ENCODE data around the gene P4HB.

Gene P4HB

GRCh38 chr17:81831563-81831956 lies 28.8 kb downstream of the P4HB start:
- no peak for TF ChIP-seq CTCF (IDR thresholded peaks at IDR 0.05; ENCODE audit: low read depth, low read length)
- no peak for DNase-seq (ENCODE audit: extremely low read depth, low read depth)

- no peak for DNase-seq (ENCODE audit: extremely low read depth, low read depth)
- TF ChIP-seq CTCF (IDR thresholded peaks at IDR 0.05; ENCODE audit: low read depth, low read length), result no peak
These were observed 30.5 kb downstream of the P4HB start for GRCh38 chr17:81829858-81830257.

- DNase-seq (ENCODE audit: extremely low read depth, low read depth), result no peak
- TF ChIP-seq CTCF (IDR thresholded peaks at IDR 0.05; ENCODE audit: low read depth, low read length), result no peak
These were observed 31.7 kb downstream of the P4HB start for GRCh38 chr17:81828656-81829055.

GRCh38 chr17:81825841-81826466 lies 34.4 kb downstream of the P4HB start:
- no peak for TF ChIP-seq CTCF (IDR thresholded peaks at IDR 0.05; ENCODE audit: low read depth, low read length)
- no peak for DNase-seq (ENCODE audit: extremely low read depth, low read depth)

- TF ChIP-seq CTCF (IDR thresholded peaks at IDR 0.05; ENCODE audit: low read depth, low read length), result no peak
- no peak for DNase-seq (ENCODE audit: extremely low read depth, low read depth)
These were observed 35.7 kb downstream of the P4HB start for GRCh38 chr17:81824595-81824994.

- no peak for DNase-seq (ENCODE audit: extremely low read depth, low read depth)
- no peak for TF ChIP-seq CTCF (IDR thresholded peaks at IDR 0.05; ENCODE audit: low read depth, low read length)
These were observed 36.4 kb downstream of the P4HB start for GRCh38 chr17:81823820-81824550.

GRCh38 chr17:81822996-81823819 lies 37.1 kb downstream of the P4HB start:
- no peak for DNase-seq (ENCODE audit: extremely low read depth, low read depth)
- TF ChIP-seq CTCF (IDR thresholded peaks at IDR 0.05; ENCODE audit: low read depth, low read length), result no peak
